ENCODE results near the gene RAB36.
A peak's percentile ranks its signal among the peaks of the same experiment; 100 is the strongest.

RAB36 gene

DNA sequence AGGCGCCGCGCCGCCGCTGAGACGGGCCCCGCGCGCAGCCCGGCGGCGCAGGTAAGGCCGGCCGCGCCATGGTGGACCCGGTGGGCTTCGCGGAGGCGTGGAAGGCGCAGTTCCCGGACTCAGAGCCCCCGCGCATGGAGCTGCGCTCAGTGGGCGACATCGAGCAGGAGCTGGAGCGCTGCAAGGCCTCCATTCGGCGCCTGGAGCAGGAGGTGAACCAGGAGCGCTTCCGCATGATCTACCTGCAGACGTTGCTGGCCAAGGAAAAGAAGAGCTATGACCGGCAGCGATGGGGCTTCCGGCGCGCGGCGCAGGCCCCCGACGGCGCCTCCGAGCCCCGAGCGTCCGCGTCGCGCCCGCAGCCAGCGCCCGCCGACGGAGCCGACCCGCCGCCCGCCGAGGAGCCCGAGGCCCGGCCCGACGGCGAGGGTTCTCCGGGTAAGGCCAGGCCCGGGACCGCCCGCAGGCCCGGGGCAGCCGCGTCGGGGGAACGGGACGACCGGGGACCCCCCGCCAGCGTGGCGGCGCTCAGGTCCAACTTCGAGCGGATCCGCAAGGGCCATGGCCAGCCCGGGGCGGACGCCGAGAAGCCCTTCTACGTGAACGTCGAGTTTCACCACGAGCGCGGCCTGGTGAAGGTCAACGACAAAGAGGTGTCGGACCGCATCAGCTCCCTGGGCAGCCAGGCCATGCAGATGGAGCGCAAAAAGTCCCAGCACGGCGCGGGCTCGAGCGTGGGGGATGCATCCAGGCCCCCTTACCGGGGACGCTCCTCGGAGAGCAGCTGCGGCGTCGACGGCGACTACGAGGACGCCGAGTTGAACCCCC, 35.8 kb downstream of the RAB36 start:
- peak in 1 of 2 donors; percentile 9 for DNase-seq (ENCODE audit: low read depth in 1 of 2, low spot score in 1 of 2)

DNA sequence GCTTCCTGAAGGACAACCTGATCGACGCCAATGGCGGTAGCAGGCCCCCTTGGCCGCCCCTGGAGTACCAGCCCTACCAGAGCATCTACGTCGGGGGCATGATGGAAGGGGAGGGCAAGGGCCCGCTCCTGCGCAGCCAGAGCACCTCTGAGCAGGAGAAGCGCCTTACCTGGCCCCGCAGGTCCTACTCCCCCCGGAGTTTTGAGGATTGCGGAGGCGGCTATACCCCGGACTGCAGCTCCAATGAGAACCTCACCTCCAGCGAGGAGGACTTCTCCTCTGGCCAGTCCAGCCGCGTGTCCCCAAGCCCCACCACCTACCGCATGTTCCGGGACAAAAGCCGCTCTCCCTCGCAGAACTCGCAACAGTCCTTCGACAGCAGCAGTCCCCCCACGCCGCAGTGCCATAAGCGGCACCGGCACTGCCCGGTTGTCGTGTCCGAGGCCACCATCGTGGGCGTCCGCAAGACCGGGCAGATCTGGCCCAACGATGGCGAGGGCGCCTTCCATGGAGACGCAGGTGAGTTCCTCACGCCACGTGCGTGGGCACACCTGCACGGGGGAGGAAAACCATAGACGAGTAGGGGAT, 36.5 kb downstream of the RAB36 start:
- peak in 1 of 2 donors; percentile 4 for DNase-seq (ENCODE audit: low read depth in 1 of 2, low spot score in 1 of 2)

DNA sequence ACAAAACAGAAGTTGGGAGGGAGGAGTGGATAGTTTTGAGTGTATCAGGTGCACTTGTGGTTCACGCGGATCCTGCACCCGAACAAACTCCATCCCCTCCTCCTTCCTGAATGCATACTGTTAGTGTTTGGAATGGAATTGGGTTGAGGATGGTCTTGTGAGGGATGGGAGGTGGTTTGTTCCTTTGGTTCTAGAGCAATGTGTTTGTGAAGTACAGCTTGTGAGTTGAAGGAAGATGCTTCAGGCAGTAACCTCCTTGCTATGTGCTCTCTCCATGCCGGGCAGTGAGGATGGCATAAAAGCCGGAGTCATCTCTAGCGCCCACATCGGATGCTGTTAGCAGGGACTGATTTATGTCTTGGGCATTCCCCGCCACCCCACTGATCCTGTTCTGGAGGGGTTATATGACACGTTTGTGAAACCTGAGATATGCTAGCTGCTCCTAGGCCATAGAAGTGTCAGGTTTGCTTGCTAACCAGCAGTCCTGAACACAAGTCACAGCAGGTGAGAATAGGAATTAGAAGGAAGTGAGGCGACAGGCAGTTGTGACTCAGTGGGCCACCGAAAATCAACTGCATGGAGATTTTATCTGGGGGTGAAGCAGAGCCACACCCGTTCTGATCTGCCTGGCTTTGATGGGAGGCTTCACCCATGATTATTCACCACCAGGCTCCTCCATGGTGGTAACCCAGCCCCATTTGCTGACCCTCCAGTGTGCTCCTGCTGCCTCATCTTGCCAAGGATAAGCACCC, 37.2 kb downstream of the RAB36 start:
- peak; percentile 43 to 62 for DNase-seq (ENCODE audit: low read depth in 1 of 2, low spot score in 1 of 2)

DNA sequence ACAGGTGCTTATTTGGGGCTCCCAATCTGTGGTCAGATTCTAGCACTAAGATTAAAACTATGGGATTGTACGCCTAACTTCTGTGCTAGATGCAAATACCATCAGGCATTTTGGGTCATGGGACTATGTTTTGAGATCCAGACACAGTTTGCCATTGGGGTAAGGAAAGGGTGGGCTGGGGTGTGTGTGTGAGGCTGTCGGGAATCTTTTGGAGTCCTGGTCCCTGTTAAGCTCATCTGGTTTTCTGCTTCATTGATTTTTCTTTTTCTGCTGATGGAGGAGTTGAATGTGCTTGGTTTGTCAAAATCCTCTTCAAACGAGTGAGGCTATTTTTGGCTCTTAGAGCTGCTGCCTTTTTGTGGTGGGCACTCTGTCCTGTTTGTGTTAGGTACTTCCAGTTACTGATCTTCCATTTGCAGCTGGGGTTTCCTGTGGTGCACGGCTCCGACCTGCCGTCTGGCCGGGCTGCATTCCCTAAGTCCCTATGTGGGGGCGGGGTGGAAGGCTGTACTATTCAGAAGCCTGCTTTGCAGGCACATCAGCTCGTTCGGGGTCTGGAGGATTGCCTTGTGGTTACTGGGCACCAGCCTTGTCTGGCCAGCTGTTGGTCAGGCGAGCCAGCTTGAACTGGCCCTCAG, 37.9 kb downstream of the RAB36 start:
- no peak for DNase-seq (ENCODE audit: low read depth in 1 of 2, low spot score in 1 of 2)

DNA sequence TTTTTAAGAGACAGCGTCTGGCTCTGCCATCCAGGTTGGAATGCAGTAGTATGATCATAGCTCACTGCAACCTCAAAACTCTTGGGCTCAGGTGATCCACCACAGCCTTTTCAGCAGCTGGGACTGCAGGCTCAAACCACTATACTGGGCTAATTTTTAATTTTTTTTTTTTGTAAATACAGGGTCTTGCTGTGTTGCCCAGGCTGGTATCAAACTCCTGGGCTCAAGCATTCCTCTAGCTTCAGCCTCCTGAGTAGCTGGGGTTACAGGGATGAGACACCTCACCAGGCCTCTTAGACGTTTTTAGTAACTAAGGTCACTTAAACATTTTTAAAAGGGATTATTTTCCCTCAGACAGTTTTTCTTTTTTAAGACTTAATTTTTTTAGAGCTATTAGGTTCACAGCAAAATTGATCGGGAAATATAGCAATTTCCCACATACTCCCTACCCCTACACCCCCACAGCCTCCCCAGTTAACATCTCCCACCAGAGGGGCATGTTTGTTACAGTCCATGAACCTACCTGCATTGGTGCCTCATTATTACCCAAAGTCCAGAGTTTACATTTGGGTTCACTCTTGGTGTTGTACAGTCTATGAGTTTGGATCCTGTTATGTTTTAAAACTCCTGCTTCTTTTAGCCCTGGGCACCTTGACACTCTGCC, 39.0 kb downstream of the RAB36 start:
- DNase-seq (ENCODE audit: low read depth in 1 of 2, low spot score in 1 of 2) = no peak

DNA sequence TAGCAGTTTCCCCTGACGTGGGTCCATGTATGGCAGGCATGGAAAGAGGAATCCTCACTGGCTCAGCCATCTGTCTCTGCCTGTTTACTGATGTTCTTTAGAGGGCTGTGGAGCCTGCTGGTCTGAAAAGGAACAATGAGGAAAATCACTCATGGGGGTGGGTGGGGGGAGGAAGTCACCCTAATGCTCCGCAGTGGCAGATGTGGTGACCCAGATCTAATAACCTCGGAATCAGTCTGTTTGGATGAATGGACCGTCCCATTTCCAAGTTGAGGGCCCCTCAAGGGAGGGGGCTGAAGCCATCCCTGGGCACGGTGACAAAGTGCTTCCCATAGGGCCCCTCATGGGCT, 39.5 kb downstream of the RAB36 start:
- DNase-seq (ENCODE audit: low read depth in 1 of 2, low spot score in 1 of 2) = no peak

DNA sequence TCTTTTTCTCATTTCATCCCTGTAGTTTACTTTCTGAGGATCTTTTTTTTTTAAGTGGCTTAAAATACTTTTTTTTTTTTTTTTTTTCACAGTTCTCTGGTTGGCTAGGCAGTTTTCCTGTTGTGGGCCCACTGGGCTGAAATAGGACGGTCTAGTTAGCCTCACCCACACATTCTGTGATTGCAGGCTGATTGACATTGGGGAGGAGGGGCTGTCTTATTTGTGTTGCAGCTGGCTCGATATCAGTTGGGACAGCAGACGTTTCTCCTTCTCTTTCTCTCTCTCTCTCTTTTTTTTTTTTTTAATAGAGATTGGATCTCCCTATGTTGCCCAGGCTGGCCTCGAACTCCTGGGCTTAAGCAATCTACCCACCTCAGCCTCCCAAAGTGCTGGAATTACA, 41.9 kb downstream of the RAB36 start:
- DNase-seq (ENCODE audit: low read depth in 1 of 2, low spot score in 1 of 2) = no peak

DNA sequence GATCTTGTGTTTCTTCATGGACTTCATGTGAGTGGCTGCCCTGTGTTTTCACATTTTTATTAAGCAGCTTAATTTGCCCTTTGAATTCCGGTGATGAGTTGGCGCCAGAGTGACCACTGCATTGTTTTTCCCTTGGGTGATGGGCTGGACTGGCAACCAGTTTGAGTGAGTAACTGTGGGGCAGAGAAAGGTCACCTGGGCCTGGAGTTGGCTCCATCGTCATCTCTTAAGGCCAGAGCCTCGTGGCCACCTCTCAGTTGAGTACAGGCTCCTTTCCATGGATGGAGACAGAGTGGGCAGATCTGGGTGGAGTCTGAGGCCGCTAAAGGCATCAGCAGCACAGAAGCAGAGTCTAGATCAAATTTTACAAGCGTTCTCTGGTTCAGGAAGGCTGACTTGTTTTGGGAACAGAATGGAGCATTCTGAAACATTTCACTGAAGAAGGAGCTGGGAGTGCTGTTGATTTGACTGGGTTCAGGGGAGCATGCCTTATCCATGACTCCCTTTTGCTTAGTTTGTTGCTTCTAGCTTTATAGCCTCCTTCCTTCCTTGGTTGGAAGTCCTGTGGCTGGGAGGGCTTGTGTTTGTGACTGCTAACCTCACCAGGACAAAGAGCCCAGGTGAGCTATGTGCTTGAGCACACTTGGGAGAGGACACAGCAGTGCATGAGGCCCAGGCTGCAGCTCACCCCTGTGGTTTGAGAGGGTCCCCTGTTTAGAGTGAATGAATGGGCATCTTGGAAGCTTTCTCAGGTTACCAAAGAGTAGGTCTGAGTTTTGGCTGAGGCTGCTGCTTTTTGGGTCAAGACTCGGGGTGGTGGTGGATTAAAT, 42.8 kb downstream of the RAB36 start:
- no peak for DNase-seq (ENCODE audit: low read depth in 1 of 2, low spot score in 1 of 2)

DNA sequence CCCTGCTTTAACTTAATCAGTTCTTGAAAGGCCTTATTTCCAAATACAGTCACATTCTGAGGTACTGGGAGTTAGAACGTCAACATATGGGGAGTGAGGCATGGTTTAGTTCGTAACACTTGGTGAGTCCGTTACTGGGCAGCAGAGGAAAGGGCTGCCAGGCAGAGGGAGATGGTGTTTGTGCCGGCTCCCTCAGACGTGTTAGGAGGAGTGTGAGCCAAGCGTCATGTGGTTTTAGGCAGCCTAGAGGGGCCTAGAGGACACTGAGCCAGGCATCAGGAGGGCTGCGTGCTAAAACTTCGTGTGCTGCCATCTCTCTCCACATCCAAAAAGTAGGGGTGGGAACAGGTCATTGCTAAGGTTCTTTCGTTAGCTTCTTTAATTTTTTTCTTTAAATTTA, 45.2 kb downstream of the RAB36 start:
- DNase-seq (ENCODE audit: low read depth in 1 of 2, low spot score in 1 of 2) = no peak

DNA sequence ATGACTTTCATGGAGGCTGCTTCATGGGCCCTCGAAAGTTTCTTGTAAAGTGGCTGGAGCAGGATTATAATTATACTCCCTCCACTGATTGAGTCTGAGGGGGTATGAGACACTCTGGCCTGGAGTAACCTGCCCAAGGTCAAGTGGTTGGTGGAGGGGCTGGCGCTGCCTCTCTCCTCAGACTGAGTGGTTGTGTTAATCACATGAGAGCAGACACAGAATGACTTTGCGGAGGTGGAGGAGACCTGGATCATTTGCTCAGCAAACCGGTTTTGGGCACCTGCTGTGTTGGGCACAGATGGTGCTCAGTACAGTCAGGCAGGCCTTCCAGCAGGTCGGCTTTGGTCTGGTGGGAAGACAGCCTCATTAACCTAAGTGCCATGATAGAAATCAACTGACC, 46.9 kb downstream of the RAB36 start:
- DNase-seq (ENCODE audit: low read depth in 1 of 2, low spot score in 1 of 2) = no peak

DNA sequence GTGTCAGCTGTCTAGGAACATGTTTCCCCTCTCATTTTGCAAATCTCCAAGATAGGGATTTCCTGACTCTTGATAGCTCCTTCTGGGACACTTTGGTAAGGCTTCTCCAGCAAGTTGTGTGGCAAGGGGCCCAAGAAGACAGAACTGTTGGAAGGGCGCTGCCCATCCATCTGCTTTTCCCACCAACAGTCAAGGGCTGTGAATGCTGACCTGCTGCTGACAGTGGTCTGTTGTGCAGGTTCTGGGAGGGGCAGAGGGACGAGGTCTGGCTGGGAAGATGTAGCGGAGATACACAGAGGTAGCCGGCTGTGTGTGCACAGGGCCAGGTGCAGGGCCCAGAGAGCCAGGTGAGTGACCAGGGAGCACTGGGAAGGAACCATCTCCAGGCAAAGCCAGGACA, 47.3 kb downstream of the RAB36 start:
- DNase-seq (ENCODE audit: low read depth in 1 of 2, low spot score in 1 of 2) = no peak

DNA sequence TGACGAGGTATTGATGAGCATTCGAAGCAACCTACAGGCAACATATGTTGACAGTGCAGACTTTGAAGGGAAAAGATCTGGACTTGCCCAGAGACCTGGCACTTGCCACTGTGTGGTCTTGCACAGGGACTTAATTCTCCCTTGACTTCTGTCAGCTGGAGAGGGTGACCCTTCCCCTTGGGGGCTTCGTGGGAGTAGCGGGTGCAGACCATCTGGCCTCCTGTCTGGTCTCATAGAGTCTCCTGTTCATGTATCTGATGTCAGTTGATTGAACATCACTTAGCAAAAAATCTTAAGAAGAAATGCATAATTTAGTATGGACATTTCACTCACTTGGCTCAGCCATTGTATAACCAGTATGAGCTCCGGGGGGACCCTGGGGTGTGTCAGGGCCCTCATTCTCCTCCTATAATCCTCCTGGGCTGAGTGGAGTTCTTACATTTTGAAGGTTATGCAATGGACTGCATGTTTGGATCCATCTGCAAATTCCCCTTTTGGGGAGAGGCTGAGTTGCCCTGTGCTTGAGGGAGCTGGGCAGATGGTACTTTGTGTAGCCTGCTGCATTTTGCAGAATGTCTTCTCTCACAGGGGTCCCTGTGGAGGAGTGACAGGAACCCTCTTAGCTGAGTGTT, 48.0 kb downstream of the RAB36 start:
- DNase-seq (ENCODE audit: low read depth in 1 of 2, low spot score in 1 of 2) = no peak

DNA sequence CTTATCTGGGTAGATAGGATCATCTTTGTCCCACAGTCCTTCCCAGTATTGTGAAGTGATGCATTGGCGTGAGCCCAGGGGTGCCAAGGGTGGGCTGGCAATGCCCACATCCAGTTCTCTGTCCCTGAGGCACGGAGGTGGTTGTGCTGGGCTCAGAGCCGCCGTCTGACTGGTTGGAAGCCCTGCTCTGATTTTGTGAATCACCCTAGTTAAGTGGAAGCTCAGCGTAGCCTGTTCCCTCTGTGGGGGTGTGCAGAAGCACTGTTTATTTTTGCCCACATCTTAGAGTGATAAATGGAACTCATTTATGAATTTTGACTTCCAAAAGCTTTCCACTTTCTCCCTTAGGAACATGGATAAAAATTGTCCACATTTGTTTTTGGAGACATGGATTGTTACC, 48.6 kb downstream of the RAB36 start:
- DNase-seq (ENCODE audit: low read depth in 1 of 2, low spot score in 1 of 2) = no peak

DNA sequence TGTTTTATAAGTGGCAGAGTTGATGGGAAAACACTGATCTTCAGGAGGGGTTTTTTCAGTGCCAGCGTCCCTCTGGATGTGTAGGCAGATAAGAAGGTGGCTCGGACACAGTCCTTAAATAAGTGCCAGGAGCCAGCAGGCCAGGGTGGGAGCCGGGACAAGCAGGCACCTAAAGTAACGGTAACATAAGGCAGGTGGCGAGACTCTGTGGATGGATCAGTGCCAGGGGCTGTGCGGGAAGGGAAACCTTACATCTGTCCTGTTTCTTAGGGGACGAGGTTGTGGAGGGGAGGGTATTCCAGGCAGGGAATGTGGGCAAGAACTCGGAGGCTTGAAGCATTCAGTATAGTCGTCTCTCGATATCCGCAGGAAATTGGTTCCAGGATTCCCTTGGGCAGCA, 50.9 kb downstream of the RAB36 start:
- no peak for DNase-seq (ENCODE audit: low read depth in 1 of 2, low spot score in 1 of 2)

DNA sequence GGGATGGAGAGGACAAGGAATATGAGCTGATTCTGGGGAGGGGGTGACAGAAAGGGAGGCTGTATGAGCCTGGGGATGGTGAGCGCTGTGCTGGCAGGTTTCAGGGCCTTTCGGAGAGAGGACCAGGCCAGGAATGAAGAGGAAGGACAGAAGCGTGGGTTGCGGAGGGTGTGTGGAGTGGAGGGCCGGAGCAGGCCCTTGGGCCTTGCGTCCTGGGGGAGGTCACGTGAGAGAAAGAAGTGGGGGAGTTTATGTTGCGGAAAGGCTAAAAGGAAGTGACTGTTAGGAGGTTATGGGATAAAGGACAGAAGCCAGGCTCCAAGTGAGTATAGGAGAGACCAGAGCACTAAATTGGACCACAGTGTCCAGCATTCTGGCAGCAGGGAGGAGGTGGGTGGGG, 52.6 kb downstream of the RAB36 start:
- no peak for DNase-seq (ENCODE audit: low read depth in 1 of 2, low spot score in 1 of 2)

DNA sequence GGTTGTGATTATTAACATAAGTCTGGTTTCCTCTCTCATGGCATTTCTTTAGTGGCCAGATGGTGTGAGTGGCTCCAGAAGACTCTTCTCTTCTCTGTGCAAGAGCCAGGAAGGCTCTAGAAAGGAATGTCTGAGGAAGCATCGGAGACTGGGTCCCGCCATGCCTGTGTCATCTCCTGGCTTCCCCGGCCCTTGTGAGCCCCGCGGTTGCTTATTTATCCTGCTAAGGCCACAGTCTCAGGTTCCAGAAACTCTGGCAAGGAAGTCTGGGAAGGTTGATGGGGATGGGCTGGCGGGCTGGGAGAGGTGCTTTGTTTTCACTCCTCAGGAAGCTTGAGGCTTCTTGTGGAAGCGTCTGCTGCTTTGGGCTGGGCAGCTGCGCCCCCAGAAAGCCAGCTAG, 53.9 kb downstream of the RAB36 start:
- DNase-seq (ENCODE audit: low read depth in 1 of 2, low spot score in 1 of 2) = no peak

DNA sequence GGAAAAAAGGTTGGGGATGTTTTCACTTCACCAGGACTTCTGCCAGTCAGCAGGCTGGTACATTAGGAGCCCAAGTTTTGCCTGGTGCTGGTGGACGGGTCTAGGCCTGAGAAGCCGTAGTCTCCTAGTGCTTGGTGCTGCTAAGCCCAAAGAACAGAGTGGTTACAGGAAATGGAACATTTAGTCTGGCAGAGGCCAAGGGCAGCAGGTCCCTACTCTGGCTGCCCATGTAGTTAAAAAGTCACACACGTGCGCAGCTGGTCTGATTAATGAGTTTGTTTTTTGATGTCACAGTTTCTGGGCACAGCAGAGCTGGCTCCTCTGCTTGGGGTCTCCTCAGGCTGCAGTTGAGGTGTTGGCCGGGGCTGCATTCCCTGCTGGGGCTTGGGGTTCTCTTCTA, 55.6 kb downstream of the RAB36 start:
- no peak for DNase-seq (ENCODE audit: low read depth in 1 of 2, low spot score in 1 of 2)

DNA sequence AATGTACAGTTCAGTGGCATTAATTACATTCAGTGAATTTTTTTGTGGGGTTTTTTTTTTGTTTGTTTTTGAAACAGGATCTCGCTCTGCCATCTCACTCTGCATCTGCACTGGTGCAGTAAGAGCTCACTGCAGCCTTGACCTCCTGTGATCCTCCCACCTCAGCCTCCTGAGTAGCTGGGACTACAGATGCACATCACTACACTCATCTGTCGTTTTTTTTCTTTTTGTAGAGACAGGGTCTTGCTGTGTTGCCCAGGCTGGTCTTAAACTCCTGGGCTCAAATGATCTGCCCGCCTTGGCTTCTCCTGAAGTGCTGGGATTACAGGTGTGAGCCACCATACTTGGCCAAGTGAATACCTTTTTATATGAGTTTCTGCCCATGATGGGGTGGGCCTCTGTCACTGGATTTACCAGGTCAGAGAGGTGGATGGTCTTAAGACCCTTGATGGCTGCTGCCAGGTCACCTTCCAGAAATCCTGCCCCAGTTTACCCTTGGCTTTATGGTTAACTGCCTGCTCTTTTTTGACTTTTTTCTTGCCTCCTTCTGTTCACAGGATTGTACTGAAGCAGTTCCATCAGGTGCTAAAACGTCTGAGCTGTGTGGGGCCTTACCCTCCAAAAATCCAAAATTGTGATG, 57.7 kb downstream of the RAB36 start:
- DNase-seq (ENCODE audit: low read depth in 1 of 2, low spot score in 1 of 2) = no peak

DNA sequence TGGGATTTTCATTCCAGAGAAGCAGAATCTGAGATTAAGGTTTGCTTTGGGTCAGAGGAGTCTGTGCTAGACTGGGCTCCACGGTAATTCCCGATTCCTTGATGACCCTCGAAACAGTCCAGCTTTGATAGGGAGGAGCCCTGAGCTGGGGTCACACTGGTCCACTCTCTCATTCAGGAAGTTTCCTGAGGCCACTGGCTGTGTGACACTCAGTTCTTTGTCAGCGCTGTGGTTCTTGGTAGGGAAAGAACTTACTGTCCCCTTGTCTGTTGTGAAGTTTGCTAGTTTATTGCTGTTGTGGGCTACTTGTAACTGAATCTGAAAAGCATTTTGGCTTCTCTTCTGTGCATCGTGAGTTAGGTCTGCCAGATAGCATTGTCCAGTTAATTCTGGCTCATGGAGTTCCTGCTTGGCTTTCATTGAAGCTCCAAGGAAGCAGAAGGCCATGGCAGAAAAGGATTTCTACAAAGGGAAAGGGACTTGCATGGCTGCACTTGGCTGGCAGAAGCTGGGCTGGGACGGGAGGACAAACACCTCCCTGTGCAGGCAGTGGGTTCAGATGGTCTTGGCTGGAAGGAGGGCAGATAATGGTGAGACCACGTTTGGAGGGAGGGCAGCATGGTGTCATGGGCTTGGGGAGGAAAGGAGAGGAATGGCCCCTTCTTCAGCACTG, 58.3 kb downstream of the RAB36 start:
- DNase-seq (ENCODE audit: low read depth in 1 of 2, low spot score in 1 of 2) = no peak

Measured in activated CD4-positive, alpha-beta T cell treated with anti-CD3 and anti-CD28 coated beads, Interleukin-2, amount 50 U/mL, for 24 hours (primary cell).